DOHH2 (cell line): ENCODE results near the gene RC3H2.

Experiments used
- CTCF ChIP-seq: fragments of 200-600 bp; sonication (generic); IDR thresholded peaks from one replicate; pipeline ENCODE4 v1.5.1; 2014; ENCODE audit warnings: antibody characterized with exemption, mild to moderate bottlenecking, low read depth, low read length; ENCODE audit not compliant: poor library complexity, severe bottlenecking
- EZH2phosphoT487 ChIP-seq: fragments of 200-600 bp; sonication (generic); IDR thresholded peaks from 2 replicates; pipeline ENCODE4 v1.6.1; 2017; ENCODE audit warnings: borderline replicate concordance, mild to moderate bottlenecking, antibody characterized with exemption, low read length, moderate library complexity, mixed read lengths

GRCh38 chr9:122900791-122901190 is 4.4 kb downstream of the RC3H2 start:
- TF ChIP-seq CTCF (no peak), EZH2phosphoT487 (no peak)
